Measurements from ENCODE around the gene NACA2. TPM values are rescaled to one million over a fixed set of nuclear protein-coding genes. Genes with fewer than 3 reads are reported as not detected.
"Not testable (repeated sequence)": the region's sequence is repeated elsewhere in the genome, so short reads cannot be mapped to it uniquely, and the experiment has no call there.

The NACA2 gene
- total RNA-seq, 1 donor = not detected

GRCh38 chr17:61554209-61554608 lies 36.8 kb downstream of the NACA2 start:
- no peak for DNase-seq (ENCODE audit: low read depth in 2 of 3, low spot score in 2 of 3)

DNA sequence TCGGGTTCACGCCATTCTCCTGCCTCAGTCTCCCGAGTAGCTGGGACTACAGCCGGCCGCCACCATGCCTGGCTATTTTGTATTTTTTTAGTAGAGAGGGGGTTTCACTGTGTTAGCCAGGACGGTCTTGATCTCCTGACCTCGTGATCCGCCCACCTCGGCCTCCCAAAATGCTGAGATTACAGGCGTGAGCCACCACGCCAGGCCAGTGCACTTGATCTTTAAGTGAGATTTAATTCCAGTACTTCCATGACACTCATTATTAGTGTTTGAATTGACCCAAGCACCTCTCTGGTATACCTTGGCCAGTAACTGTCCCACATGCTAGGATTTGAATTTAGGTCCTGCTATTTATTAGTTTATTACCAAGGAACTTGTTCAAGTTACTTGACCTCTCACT lies 38.5 kb downstream of the NACA2 start:
- not testable (repeated sequence) for DNase-seq (ENCODE audit: low read depth in 2 of 3, low spot score in 2 of 3)

- peak in 2 of 3 donors; percentile 34 to 63 for DNase-seq (ENCODE audit: low read depth in 2 of 3, low spot score in 2 of 3)
Measured at GRCh38 chr17:61551255-61551742, 39.7 kb downstream of the NACA2 start.

DNA sequence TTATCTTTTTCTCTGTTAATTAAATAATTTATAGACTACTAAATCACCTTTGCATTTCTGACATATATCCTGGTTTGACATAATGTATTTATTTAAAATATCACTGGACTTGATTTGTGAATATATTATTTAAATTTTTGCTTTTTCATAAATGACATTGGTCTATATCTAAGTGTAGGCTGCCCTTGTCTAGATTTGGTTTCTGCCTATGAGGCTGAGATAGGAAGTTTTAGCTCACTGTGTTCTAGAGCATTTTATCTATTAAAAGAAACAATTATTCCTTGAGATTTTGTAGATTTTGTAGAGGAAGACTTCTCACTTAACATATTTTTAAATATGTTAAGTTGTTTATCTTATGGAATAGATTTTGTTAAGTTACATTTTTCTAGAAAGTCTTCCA lies 43.9 kb downstream of the NACA2 start:
- DNase-seq (ENCODE audit: low read depth in 2 of 3, low spot score in 2 of 3) = no peak

DNA sequence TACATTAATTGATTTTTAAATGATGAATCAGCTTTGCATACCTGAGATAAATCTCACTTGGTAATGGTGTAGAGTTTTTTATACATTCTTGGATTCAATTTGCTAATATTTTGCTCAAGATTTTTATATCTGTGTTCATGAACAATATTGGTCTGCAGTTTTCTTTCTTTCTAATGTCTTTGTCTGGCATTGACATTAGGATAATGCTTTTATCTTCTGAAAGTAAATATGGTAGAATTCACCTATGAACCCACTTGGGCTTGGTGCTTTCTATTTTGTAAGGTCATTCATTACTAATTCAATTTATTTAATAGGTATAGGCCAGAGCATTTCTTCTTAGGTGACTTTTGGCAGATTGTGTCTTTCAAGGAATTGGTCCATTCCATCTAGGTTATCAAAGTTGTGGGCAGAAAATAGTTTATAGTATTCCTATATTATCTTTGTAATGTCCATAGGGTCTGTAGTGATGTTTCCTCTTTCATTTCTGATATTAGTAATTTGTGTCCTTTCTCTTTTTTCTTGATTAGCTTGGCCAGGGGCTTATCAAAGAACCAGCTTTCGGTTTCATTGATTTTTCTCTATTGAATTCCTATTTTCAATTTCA lies 45.6 kb downstream of the NACA2 start:
- no peak for DNase-seq (ENCODE audit: low read depth in 2 of 3, low spot score in 2 of 3)

DNA sequence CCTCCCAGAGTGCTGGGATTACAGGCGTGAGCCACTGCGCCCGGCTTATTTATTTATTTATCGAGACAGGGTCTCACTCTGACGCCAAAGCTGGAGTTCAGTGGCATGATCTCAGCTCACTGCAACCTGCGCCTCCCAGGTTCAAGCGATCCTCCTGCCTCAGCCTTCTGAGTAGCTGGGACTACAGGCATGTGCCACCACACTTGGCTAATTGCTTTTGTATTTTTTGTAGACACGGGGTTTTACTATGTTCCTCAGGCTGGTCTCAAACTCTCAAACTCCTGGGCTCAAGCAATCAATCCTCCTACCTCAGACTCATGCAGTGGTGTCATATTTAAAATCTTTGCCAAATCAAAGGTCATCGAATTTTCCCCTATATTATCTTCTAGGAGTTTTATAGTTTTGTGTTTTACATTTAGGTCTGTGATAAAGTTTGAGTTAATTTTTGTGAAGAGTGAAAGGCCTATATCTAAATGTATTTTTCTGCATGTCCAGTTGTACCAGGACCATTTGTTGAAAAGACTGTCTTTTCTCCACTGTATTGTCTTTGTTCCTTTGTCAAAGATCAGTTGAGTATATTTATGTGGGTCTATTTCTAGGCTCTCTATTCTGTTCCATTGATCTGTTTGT lies 47.1 kb downstream of the NACA2 start:
- DNase-seq (ENCODE audit: low read depth in 2 of 3, low spot score in 2 of 3) = no peak

DNA sequence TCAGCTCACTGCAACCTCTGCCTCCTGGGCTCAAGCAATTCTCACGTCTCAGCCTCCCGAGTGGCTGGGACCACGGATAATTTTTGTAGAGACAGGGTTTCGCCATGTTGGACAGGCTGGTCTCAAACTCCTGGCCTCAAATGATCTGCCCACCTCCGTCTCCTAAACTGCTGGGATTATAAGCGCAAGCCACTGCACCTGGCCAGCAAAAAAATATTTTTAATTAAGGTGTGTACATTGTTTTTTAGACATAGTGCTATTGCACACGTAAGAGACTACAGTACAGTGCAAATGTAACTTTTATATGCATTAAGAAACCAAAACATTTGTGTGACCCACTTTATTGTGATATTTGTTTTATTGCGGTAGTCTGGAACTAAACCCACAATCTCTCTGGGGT lies 49.0 kb downstream of the NACA2 start:
- DNase-seq (ENCODE audit: low read depth in 2 of 3, low spot score in 2 of 3) = no peak

DNA sequence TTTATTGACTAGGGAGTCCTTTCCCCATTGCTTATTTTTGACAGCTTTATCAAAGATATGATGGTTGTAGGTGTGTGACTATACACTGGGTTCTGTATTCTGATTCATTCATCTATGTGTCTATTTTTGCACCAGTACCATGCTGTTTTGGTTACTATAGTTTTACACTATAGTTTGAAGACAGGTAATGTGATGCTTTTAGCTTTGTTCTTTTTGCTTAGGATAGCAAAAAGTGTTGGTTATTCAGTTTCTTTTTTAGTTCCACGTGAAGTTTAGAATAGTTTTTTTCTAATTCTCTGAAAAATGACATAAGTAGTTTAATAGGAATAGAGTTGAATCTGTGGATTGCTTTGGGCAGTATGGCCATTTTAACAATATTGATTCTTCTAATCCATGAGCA lies 50.1 kb downstream of the NACA2 start:
- DNase-seq (ENCODE audit: low read depth in 2 of 3, low spot score in 2 of 3) = no peak

Other genes with a start within 250 kb of the NACA2 start
- gene TBX2, start 191.4 kb downstream of the NACA2 start, total RNA-seq = under 0.01 TPM
- not detected for gene TBX4, start 138.8 kb downstream of the NACA2 start, total RNA-seq

All from hematopoietic multipotent progenitor cell (in vitro differentiated cells).